Thoracic aorta (tissue), 2 donors: ENCODE results near the gene ATXN7. TPM values are rescaled to one million over a fixed set of nuclear protein-coding genes. Genes with fewer than 3 reads are reported as not detected.

Source experiments
- ATAC-seq: fragments of 150-250 bp; one replicate; pipeline ENCODE4 v1.8.0; 2017; ENCODE audit warnings: low read depth; ENCODE audit not compliant: insufficient number of reproducible peaks, low FRiP score
- DNase-seq: peaks from one replicate; pipeline ENCODE4 v3.0.0-alpha.2; 2020; ENCODE audit warnings: low spot score
- H3K27ac ChIP-seq, 2 donors: fragments of 200-600 bp; sonication (generic); 1 replicate in 1 of 2; 2 replicates in 1 of 2; pipeline ENCODE4 v1.5.1; 2016; ENCODE audit warnings: mild to moderate bottlenecking in 2 of 2, moderate library complexity in 2 of 2
- H3K27me3 ChIP-seq: fragments of 200-600 bp; sonication (generic); replicated peaks from 2 replicates; pipeline ENCODE4 v1.6.0; 2016; ENCODE audit warnings: mild to moderate bottlenecking; ENCODE audit not compliant: insufficient read depth
- H3K36me3 ChIP-seq: fragments of 200-600 bp; sonication (generic); one replicate; pipeline ENCODE4 v1.5.1; 2016
- H3K4me1 ChIP-seq, 2 donors: fragments of 200-600 bp; sonication (generic); 1 replicate in 1 of 2; 2 replicates in 1 of 2; pipeline versions ENCODE4 v1.5.1 to v1.6.0; 2016; ENCODE audit warnings: low read depth in 2 of 2, mild to moderate bottlenecking in 1 of 2; ENCODE audit not compliant: control insufficient read depth in 1 of 2
- H3K4me3 ChIP-seq: fragments of 200-600 bp; sonication (generic); 2 replicates; pipeline ENCODE4 v1.5.1; 2016; ENCODE audit warnings: mild to moderate bottlenecking
- H3K9me3 ChIP-seq: fragments of 200-600 bp; sonication (generic); 2 replicates; pipeline ENCODE4 v1.5.1; 2016
- total RNA-seq, 2 donors: library from RNA; depleted of rRNA; stranded (reverse); fragments of >200 nt; gene quantifications; one replicate each; pipeline versions ENCODE4 v1.1.0 to v1.2.3, GENCODE V29; 2016
- TF ChIP-seq, protein P1 (sequence below): fragments of 200-600 bp; sonication (generic); IDR thresholded peaks from one replicate; pipeline ENCODE4 v1.5.1; 2019; ENCODE audit warnings: antibody characterized with exemption

The ATXN7 gene
- total RNA-seq, 2 donors from 2014 or later: 32.5 to 38.4 TPM

DNA sequence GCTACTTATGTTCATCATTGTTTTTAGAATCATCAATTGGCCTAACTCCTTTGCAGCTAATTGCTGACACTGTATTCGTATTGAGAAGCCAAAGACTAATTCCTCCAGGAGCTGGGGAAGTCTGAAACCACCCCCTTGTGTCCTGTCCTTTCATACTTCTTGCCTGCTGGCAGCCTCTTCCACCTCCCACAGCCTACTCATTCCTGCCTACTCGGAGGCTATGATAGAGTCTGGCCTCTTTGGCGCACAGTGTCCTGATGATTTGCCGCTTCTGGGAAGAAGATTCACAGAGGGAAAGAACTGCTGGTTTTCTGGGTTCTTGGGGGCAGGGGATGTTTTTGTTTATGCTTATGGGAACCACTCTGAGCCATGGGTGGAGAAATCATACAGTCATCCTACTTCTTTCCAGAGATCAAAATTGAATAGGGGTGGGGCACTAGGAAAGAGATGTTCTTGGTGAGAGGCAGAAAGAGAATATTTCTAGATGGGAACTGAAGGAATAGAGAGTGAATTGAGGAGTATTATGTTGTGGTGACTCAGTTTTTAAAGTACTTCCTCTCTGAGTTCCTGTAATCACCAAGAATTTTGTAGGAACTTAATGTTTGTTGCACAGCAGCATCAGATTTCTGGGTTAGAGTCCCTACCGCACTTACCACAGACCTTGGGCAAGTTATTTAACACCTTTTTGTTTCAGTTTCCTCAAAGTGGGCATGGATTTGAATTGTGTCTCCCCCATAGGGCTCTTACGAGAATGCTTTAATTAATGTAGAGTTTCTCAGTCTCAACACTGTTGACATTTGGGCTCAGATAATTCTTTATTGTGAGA lies 70.6 kb downstream of the ATXN7 start:
- H3K27me3 ChIP-seq: no peaks in the 10 kb centered on the region

DNA sequence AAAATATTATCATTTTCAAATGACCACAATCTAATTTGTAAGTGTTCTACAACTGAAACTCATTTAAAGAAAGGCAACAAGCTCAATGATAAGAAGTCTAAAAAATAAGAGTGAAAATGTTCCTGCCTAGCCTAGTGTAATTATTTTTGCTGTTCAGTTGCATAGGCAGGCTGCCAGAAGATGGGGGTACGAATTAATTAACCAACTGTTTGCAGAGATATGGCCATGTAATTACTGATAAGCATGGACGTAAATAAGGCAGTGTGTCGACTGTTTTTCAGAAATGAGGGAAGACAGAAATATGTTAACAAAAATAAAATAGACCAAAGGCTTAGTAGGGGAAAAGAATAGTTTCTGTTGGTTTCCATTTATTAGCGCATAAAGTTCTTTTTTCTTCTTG lies 73.3 kb downstream of the ATXN7 start:
- Histone ChIP-seq H3K36me3 (no peaks in the 10 kb centered on the region), H3K27ac (no peak overlapping the region), H3K4me1 (peaks cover 21% of the 10 kb centered on the region in 2 donors), H3K27me3 (no peaks in the 10 kb centered on the region), H3K9me3 (no peaks in the 10 kb centered on the region), H3K4me3 (no peak overlapping the region)
- DNase-seq (no peak), ATAC-seq (no peak)
- TF ChIP-seq, protein P1, sequence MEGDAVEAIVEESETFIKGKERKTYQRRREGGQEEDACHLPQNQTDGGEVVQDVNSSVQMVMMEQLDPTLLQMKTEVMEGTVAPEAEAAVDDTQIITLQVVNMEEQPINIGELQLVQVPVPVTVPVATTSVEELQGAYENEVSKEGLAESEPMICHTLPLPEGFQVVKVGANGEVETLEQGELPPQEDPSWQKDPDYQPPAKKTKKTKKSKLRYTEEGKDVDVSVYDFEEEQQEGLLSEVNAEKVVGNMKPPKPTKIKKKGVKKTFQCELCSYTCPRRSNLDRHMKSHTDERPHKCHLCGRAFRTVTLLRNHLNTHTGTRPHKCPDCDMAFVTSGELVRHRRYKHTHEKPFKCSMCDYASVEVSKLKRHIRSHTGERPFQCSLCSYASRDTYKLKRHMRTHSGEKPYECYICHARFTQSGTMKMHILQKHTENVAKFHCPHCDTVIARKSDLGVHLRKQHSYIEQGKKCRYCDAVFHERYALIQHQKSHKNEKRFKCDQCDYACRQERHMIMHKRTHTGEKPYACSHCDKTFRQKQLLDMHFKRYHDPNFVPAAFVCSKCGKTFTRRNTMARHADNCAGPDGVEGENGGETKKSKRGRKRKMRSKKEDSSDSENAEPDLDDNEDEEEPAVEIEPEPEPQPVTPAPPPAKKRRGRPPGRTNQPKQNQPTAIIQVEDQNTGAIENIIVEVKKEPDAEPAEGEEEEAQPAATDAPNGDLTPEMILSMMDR: no peak

More for the DNA sequence above, 70.6 kb downstream of the ATXN7 start:
- Histone ChIP-seq H3K36me3 (no peaks in the 10 kb centered on the region), H3K4me1 (peaks cover 21% of the 10 kb centered on the region in 2 donors), H3K27ac (no peak overlapping the region), H3K9me3 (no peaks in the 10 kb centered on the region), H3K4me3 (no peak overlapping the region)
- no peak for ATAC-seq
- no peak for DNase-seq
- TF ChIP-seq, protein P1: no peak

- H3K27ac ChIP-seq: no peak overlapping the region
- H3K27me3 ChIP-seq: no peaks in the 10 kb centered on the region
- no peaks in the 10 kb centered on the region for H3K9me3 ChIP-seq
- H3K36me3 ChIP-seq: no peaks in the 10 kb centered on the region
- H3K4me1 ChIP-seq: peaks cover 13 to 16% of the 10 kb centered on the region in 2 donors
- no peak for ATAC-seq
- DNase-seq: no peak
- no peak overlapping the region for H3K4me3 ChIP-seq
- TF ChIP-seq, protein P1: no peak
These were observed 74.3 kb downstream of the ATXN7 start for GRCh38 chr3:63937661-63938651.

DNA sequence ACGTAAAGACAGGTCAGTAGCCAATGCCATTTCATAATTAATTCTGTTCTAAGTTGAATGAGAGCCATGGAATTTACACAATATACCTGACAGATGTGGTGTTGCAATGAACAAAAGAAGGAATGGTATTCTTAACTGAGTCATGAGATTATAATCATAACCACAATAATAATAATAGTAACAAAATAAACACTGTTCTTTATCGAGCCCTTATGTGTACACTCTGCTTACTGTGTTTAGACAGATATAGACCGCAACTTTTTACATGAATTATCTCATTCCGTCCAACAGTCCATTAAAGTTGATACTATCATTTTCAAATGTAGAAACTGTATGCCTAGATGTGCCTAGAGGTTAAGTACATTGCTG lies 76.7 kb downstream of the ATXN7 start:
- no peak overlapping the region for H3K27ac ChIP-seq
- H3K36me3 ChIP-seq: no peaks in the 10 kb centered on the region
- H3K9me3 ChIP-seq: no peaks in the 10 kb centered on the region
- H3K4me1 ChIP-seq: peaks cover under 1 to 3% of the 10 kb centered on the region in 2 donors
- TF ChIP-seq, protein P1: no peak
- no peaks in the 10 kb centered on the region for H3K27me3 ChIP-seq
- ATAC-seq: no peak
- DNase-seq: no peak
- no peak overlapping the region for H3K4me3 ChIP-seq

DNA sequence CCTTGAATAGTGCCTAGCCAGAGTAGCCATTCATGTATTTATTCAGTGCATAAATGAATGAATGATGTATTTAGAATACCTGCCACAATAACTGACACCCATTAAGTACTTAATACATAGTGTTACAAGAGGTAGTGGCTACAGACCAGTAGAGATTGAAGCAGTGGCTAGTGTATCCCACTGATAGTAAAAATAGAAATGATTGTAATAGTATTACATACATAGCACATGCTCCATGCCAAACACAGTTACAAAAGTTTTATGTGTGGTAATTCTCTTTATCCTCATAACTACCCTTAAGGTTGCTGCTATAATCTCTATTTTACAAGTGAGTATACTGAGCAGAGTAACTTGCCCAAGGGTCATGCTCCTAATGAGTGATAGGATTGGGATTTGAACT lies 78.9 kb downstream of the ATXN7 start:
- DNase-seq (no peak), ATAC-seq (no peak)
- H3K4me3 ChIP-seq: no peak overlapping the region
- H3K27me3 ChIP-seq: no peaks in the 10 kb centered on the region
- H3K27ac ChIP-seq: no peak overlapping the region
- H3K36me3 ChIP-seq: no peaks in the 10 kb centered on the region
- no peaks in the 10 kb centered on the region for H3K9me3 ChIP-seq
- peaks cover 2 to 4% of the 10 kb centered on the region in 2 donors for H3K4me1 ChIP-seq
- TF ChIP-seq, protein P1: no peak
